HG03108 (cell line): ENCODE data around the gene KIF21B.

Experiments
- ATAC-seq: cut with Tn5 transposase; IDR thresholded peaks from one replicate; pipeline ENCODE4 v1.9.1; 2021; ENCODE audit warnings: moderate library complexity; ENCODE audit not compliant: unreplicated experiment

KIF21B gene

DNA sequence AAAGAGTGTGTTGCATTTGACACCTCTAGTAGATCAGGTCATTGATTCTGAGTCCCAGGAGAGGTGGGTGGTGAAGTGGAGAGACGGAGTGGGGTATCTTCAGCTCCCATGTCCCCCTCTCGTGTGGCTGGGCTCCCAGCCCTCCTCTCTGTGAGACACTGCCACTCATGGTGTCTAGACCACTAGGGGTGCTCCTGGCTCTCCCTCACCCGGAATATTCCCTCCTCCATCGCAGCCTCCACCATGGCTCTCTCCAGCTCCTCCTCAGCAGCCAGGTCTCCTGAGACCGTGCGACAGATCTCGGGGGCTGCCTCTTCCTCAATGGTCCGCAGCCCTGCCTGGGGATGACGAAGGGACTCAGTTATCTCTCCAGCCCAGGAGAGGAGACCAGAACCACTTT is 20.6 kb upstream of the KIF21B start:
- ATAC-seq: no peak

DNA sequence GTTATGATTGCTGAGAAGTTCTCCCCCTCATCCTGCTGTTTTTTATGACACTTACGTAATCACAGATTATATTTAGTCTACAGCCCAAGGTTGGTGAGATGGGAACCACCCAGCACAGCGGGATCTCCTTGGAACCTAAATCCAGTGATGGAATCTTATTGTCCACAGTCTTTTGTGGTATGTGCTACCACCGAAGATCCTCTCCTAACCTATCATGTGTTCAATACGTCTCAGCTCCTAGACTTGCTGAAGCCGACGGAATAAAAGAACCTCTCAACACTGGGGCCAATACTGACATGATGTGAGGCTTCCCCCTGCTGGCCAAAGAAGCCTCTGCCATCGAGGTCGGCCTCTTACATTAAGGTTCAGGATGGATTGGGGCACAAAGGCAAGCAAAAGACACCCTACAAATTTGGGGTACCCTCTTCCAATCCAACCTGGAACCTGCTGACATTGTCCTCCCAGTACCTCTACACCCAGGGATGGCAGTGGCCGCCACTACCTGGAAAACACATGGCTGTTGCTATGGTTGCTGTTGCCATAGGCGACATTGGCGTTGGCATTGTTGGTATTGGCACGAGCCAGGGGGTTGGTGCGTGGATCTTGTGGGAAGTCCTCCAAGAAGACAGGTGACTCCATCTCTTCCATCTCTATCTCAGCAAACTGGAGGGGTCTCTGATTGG is 19.4 kb upstream of the KIF21B start:
- no peak for ATAC-seq

DNA sequence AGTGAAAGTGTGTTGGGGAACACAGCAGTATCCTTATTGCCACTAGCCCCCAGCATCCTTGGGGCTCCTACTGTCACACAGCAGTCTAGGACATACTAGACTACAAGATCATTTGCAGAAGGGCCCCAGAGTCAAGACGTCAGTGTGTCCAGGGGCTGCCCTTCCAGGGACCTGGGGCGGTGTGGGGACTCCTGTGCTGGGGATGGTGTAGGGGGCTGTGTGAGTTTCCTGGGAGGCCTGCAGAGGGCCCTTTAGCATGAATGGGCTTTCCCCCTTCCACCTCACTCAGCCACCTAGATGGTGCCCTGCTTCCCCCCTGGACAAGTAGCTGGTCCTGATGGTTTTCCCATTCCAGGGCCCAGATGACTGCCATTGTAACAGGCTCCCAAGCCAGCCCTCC is 17.5 kb upstream of the KIF21B start:
- no peak for ATAC-seq

DNA sequence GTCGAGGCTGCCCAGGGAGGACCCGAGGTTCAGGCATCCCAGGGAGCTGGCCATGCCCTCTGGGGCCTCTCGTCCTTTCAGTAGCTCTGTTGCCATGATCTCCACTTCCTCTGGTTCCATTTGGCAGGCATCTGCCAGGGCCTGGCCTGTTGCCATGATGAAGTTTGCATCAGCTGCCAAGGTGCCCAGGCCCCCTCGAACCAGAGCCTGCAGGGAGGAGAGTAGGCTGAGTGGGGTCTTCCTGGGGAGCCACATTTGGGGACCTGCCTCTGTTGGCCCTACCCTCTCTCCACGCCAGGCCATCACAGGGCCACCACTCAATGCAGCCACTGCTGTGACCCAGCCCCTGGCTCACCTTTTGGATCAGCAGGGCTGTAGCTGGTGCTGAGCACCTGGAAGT is 16.4 kb upstream of the KIF21B start:
- ATAC-seq: no peak

DNA sequence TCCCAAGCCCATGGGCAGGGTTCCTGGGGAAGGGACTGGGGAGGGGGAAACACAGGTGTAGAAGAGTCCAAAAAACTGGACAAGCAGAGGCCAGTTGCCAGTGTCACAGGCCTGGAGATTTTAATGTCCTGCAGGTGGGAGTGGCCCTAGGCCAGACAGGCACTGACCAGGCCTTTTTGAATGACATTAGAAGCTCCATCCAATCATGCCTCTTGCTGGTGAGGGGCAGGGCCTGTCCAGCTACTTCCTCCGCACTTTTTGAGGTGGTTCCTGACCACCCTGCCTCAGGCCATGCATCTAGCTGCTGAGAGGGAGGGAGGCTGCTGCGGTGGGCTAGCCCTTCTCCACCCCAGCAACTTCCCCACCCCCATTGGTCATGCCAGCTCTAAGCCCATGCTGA is 15.9 kb upstream of the KIF21B start:
- ATAC-seq: no peak

DNA sequence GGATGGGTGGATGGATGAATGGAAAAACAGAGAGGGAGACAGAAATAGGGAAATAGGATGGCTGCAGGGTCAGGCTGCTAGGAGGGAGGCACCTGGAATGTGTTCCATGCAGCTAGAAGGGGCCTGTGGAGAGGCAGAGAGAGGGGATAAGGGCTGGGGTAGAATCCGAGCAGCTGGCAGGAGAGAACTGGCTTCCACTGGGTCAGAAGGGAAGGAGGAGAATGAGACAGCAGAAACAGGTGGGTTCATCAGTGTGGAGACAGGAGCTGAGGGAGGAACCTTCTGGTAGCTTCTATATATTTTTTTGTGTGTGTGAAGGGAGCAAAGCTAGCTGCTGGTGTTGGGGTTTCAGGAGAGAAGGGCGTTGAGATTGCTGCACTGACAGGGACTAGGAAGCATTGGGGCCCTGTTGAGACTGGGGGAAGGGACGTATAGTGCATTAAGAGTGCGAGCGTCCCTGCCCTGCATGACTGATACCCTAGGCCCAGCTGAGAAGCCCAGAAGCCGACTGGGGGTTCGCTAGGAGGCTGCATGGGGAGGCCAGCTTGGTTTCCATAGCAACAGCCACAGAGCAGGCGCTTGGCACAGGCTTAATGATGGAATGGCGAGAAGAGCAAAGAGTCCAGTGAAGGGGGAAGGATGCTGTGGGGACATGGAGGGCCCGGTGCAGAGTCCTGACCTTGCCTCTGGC is 14.8 kb upstream of the KIF21B start:
- no peak for ATAC-seq

DNA sequence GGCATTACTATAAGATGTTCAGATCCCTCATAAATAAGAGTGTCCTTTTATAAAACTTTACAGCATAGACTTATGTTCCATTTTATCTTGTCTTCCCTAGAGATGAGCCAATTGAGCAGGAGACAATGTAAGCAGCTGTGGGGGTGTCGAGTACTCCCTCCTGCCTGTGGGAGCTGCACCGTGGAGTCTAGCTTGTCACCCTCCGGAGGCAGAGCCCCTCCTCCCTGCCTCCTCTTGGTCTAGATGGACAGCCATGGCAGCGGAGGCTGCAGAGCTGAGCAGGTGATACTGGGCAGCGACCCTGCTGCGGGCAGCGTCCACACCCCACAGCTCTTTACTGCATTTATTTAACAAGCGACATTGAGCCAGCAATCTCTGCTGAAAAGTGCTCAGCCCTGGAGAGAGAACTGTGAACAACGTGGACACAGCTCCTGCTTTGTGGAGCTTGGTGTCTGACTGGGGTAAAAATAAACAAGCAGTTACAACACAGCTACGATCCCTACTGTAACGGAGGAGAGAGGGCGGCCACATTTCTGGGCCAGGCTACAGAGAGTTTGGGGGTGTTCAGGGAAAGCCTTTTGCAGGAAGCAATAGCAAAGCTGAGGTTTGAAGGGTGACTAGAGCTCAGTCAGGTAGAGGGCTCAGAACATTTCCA is 12.8 kb upstream of the KIF21B start:
- no peak for ATAC-seq

DNA sequence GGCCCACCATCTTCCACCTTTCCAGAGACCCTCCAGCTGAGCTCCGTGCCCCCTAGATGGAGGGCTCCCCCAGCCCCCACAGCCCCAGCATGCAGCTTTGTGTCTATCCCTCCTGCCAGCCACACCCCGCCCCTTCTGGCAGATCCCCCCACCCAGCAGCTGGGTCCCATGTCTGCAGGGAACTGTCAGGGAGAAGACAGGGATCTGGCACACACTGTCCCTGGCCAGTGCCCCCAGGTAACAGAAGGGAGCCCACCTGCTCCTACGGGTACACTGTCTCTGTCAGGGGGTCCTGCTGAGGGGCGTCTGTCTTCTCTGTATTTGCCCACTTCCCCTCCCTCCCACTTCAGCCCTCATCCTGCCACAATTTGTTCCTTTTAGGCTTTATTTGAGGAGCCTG is 11.2 kb upstream of the KIF21B start:
- no peak for ATAC-seq

DNA sequence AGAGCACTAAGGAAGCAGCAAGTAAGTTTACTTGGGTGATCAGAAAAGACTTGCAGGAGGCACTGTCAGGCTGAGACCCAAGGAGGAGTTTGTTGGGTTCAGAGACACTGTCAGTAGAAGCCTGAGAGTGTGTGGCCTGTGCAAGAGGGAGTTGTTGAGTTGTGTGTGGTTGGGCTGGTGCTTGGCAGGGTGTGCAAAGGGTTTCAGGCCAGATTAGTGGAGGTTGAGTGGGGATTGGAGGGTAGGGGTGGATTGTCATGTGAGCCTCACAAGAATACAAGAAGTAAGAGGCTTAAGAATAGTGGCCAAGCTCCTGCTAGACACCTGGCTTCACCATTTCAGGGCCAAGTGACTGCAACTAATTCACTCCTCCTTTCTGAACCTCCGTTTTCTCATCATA is 8.9 kb upstream of the KIF21B start:
- ATAC-seq: no peak

DNA sequence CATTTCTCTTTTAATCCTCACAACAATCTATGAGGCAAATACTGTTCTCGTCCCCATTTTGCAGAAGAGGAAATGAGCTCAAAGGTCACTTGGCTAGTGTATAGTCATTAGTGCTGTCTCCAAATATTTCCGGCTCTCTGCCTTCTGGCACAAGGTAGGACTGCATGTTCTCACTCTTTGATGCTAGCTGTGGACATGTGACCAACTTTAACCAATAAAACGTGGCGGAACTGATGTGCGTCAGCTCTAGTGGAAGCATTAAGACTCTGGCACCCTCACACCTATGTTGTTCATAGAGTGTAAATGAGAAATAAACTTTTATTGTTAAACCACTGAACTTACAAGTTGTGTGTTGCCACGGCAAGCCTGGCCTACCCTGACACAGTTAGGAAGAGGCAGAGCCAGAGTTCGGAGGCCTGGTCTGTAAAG is 5.0 kb upstream of the KIF21B start:
- ATAC-seq: no peak

DNA sequence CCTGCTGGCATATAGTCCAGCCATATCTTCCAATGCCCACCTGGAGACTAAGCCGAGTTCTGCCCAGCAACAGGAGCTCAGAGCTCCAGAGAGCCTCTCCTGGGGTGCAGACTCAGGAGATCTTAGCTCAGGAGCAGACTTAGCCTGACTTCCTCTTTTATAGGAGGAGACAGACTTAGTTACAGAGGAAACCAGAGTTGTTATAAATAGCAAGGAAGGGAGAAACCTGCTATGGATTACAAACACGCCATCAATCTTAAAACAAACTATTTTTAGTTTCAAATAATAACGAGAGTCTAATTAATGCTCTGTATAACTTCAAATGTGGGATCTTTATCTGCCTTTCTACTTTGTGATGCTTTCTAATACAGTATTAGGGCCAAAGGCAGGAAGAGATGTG is 3.3 kb upstream of the KIF21B start:
- no peak for ATAC-seq

DNA sequence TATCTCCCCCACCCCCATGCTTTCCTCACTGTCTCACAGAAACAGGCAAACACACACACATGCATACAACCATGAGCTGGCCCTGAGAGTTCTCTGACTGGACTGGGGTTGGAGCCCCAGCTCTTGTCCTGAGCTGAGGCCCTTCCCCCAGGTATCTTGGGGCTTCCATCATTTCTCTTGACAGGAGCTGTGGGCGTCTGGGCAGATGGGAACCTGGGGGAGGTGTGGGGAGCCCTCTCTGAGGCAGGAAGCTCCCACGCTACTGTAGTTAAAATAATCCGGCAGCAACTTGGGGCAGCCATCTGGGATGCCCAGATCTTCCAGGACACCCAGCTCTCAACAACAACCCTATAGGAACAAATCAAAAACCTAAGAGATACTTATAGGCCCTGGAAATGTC is 2.7 kb upstream of the KIF21B start:
- no peak for ATAC-seq

DNA sequence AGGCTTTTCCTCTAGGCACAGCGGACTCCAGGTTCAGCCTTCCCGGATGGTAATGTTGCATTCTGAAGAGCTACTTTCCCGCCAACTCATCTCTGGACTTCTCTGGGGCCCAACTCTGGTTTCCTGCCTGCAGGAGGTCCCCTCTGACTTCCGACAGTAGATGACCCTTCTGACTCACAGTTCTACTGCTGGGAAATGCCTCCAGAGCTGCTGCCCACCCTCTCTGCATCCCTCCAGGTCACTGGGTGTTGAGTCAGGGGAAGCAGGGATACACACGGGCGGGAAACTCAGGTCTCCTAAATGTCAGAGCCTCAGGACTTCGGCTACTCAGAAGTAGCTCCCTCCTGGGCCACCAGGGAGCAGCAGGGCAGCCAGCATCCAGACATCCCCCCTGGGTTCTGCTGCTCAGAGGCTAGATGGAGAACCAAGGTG is 2.1 kb upstream of the KIF21B start:
- peak; percentile 24 for ATAC-seq

DNA sequence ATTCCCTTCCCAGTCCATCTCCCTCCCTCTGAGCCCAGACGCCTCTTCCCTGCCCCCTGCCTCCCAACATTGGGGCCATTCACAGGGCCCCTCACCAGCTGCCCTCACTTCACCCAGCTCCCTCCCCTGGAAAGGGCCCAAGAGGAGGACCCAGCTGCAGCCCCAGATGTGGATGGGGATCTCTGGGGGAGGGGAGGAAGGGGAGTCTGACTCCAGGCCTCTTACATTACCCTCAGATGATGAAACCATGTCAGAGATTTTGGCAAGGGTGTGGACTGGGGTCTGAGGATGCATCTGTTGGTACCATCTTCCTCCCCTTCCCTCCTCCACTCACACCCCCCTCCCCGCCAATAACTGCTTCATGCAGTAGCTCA is 1.1 kb upstream of the KIF21B start:
- no peak for ATAC-seq

DNA sequence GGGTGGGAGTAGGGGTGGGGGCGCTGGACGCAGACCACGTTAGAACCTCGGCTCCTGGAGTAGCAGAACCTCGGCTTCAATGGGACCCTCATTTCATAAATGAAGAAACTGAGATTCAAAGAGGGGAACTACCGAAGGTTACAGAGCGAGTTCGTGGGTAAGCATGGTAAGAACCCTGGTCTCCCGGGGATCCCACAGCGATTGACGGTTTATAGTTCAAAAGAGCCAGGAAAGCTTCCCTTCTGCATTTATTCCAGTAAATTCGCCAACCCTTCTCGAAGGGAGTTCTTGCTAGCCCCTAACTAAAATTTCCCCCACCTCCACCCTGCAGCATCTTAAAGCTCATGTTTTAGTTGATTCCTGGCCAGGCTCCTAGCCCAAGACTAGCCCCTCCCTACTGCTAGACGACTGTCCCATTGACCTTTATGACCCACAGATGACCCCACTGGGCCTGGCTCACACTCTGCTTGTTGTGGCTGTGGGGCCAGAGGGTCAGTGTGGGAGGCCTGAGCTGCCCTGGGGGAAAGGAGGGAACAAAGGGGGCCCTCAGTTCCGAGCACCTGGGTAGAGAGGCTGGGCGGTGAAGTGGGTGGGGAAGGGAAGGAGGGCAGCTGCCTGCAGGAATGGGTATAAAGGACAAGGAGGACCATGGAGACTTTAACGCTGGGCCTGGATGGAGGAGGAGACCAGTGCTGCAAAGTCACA is 558 bp upstream of the KIF21B start:
- no peak for ATAC-seq

DNA sequence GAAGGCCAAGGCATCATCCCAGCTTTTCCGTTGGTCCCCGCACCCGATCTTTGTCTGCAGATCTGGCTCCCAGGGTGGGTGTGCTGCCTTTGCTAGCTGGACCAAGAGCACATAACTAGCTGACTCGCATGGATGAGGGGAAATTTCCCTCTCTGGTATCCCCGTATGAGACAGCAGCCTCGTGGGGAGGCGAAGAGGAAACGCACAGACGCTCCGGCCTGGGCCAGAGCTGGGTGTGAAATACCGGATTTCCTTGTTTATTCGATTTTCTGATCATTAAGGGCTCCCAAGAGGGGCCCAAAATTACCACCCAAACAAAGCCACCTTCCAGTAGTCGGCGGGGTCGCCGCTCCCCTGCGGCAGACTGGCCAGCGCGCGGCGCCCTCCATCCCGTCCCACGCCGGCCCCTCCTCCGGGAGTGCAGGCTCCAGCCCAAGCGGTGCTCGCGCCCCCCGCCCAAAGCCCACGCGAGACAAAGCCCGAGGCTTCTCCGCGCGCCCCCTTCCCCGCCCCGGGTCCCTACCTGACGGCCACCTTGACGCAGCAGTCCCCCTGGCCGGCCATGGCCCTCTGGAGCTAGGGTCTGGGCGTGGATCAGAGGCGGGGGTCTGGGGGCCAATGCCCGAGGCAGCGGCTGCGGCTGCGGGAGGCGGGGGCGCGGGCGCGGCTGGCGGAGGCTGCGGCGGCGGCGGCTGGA is 546 bp downstream of the KIF21B start:
- no peak for ATAC-seq

DNA sequence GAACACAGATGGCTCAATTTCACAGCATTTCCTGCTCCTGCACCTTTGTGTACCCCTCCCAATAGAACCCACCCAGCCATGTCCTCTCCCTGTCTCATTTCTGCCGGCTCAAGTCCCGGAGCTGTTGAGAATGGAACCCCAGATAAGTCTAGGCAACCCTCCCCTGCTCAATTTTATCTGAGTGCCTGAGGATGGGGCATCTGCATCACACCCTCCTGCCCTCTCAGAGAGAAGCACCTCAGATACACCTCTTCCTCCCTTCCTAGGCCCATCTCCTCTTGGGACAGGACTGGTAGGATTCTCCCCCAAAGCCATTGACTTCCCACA is 1.1 kb downstream of the KIF21B start:
- no peak for ATAC-seq

DNA sequence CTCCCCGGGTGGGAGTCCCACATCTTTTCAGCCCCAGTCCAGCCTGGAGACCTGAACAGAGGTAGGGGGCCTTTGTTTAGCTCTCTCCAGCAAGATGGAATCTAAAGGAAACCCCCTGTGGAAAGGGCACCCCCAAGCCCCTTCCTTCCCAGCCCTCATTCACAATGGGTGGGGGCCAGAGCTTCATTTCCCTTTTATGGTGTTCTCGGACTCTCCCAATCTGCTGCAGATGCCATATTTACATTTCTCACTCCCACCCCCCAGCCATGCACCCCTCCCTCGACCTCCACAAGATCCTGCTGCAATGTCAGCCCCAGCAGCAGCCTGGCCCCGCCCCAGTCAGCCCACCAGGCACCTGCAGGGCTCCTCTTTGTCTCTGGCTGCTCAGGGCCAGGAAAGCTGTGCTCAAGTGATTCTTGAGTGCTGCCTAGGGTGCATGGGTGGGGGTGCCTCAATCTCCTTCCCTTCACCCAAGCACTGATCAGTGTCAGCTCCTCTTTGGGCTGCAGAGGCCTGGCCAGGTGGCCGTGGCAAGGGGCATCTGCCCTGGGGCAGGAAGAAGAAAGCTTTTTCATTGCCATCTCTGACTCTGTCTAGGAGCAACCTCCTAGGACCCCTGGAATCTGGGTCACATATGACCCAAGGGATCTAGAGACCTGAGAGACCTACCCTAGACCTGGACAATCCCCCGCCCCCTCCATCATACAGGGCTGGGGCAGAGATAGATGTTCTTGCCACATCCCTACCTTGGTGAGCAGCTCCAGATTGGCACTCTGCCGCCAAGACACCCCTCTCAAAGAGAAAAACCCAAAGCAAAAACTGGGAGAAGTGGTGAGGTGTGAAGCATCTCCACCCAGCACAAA is 1.7 kb downstream of the KIF21B start:
- ATAC-seq: no peak

DNA sequence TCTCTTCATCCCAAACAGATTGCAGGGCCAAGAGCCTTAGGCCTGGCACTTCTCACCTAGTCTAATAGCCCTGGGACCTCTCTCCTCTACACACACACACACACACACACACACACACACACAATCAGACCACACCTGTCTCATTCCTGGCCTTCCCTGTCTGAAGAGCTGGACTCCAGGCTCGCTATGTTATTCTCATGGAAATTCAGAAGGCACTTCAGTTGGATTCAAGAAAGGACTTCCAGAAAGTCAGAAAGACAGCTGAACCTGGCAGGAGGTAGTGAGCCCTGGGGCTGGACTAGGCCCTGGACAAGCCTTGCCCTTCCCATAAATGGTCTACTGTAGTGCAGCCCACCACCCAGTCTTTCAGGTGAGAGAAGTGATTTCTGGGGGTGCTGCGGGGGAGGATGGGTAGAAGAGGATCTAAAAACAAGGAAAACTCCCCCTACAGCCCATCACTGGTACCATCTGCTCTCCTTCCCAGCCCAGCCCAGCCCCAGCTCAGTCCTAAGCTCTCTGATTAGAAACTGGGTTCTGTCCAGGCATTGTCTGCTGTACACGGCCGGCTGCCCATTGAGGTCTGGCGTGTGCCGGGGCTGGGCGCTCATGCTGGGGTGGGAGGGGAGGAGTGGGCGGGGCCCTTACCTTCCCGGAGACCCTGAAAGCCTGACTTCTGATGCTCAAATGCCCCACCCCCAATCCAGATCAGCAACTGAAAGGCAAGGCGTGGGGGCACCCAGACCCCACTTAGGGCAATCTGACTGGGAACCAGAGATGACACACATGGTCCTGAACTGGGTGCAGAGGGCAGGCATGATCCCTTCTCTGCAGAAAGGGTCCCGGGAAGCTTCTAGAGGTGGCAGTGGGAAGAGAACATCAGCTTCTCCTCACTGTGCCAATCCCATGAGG is 2.5 kb downstream of the KIF21B start:
- no peak for ATAC-seq
